Medulla oblongata (tissue), 1 donor: ENCODE results near the gene PPM1M.
A peak's percentile ranks its signal among the peaks of the same experiment; 100 is the strongest.
"Not testable (repeated sequence)": the region's sequence is repeated elsewhere in the genome, so short reads cannot be mapped to it uniquely, and the experiment has no call there.

ENCODE experiments used
- DNase-seq: peaks from one replicate; pipeline ENCODE4 v3.0.0-alpha.2; 2015; ENCODE audit errors: extremely low spot score

Gene PPM1M

DNA sequence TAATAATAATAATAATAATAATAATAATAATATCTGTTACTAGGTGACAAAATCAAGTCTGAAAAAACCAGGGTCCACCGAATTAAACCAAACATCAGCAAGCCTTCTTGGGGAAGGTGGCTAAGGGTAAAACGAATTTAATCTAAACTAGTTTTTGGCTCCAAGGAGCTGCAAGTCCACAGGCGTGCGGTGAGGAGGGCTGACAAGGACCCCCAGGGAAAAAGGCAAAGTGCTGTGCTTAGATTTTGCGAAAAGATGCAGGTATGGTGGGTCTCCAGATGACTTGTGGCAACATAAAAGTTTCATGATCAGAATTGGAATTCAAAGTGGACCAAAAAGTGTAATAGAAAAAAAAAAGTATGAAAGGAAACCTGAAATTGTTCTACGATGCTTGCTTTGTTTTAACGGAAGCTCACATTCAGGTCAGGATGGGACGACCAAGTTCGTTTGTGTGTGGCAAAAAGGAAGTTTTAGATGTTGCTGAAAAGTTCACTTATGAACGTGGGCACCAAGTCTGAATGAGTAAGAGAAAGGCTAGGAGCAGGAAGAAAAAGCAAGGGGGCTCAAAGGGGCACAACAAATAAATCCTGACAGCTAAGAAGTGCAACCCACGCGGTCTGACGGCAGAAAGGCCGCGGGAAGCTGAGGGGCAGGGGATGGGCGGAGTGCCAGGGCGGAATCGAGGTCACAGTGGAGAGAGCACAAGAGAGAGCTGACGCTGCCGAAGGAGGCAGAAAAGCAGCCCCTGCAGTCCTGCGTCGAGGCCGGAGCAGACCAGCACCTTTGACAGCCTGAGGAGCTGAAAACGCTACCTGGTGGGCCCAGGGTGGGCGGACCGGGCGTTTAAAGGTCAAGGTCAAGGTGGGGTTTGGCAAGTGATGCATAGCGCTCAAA is 31.8 kb downstream of the PPM1M start:
- DNase-seq: peak; percentile 72

DNA sequence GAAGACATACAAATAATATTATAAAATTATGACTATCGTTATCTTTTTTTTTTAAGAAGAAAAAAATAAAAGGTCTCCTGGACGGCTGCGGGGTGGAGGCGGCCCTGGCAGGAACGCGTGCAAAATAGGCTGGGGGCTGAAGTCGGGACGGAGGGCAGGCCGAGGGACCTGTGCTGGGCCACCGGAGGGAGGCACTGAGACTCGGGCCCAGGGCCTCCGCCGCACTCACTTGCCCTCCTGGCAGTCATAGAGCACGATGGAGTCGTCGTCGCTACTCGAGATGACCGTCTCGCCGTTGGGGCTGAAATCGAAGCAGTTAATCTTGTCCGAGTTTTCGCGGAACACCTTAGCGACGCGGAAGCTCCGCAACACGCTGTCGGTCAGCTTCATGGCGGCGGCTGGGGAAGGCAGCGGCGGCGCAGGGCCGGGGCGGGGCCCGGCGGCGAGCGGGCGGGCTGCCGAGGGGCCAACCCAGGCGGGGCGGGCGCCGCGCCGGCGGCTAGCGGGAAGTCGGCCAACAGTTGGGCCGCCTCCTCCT is 32.5 kb downstream of the PPM1M start:
- DNase-seq: no peak

DNA sequence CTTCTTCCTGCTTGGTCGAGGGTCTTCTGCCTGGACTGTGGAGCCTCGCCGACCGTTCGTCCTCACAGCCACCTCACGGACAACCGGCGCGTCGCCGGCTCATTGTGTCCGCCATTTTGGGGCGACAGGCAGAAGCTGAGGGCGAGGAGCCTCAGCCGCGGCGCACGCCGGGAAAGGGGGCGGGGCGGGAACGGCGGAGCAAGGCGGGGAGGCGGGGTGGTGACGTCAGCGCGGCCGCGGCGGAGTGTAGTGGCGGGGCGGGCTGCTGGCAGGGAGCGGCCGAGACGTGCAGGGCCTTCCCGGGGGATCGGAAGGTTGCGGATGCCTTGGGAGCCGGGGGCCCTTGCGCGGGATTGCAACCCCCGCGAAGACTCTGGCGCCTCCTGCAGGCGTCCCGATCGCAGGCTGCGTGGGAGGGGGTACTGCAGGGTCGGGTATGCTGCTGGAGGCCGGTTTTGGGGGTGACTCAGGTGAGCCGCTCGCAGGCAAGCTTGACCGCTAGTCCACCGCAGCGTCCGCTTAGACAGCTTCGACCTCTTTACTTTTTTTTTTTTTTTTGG is 33.0 kb downstream of the PPM1M start, which contains the start of gene WDR82:
Gene WDR82 (minus strand): TSS at position 140 of the 560 bp plus-strand sequence. CDS start 288 bp downstream, outside the sequence.
- peak; percentile 95 for DNase-seq

DNA sequence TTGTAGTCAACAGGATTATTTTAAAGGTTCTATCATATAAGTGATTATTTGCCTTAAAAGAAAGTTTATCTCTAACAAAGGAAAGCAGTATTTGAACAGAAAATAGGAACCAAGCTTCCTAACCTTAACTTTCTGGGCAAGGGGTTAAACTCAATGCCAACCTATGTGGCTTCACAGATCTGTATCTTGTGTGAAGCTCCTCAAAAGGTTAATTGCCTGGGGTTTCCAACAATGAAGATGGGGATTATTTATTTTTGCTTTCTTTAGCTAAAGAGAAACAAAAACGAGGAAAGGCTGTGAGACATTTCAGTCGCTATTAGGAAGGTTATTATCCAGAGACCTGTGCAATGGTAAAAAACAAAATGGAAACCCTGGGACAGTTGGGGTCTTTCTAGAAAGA is 34.0 kb downstream of the PPM1M start:
- peak; percentile 36 for DNase-seq

DNA sequence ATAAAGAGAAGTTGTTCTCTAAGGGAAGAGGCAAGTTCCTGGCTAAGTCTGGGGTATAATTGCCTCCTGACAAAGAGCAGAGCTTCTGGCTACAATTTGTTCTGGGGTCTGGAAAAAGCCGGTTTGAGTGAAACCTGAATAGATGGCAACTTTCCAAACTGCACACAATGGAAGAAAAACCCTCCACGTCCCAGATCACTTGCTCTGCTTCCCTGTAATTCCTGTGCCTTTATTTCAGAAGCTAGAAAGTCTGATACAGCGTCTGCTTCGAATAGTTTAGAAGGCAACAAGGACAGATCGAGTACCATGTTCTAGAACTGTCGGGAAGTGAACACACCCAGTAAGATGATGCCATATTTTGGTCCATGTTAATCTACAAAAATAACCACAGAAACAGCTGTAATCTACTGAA is 34.5 kb downstream of the PPM1M start:
- DNase-seq: peak; percentile 70

DNA sequence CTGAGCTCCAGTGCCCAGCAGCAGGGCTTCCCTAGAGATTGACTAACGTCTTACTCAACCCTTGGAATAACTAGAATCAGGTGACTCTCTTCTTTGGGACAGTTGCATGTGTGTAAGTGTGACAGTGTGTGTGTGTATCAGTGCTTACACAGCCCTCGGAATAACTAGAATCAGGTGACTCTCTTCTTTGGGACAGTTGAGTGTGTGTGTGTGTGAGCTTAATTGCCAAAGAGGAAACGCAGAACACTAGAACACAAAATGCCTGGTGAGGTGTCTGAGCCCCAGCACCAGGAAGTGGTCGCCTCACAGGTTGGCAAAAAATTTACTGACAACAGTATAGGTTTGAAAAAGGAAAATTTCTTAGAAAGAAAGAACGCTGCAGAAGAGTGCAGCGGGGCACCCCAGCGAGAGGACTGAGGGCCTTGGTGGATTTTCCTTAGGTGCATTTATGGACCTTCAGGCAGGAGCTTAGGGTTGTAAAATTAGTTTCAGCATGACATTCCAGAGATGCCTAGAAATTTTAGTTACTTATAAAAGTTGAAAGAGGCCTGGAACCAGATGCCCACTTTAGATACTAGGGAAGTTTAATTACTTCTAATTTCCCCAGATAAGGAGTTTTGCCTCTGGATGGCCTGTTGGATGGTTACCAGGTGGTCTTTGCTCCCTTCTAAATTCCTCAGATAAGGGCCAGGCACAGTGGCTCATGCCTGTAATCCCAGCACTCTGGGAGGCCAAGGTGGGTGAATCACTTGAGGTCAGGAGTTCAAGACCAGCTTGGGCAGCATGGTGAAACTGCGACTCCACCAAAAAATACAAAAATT is 36.6 kb downstream of the PPM1M start:
- no peak for DNase-seq

DNA sequence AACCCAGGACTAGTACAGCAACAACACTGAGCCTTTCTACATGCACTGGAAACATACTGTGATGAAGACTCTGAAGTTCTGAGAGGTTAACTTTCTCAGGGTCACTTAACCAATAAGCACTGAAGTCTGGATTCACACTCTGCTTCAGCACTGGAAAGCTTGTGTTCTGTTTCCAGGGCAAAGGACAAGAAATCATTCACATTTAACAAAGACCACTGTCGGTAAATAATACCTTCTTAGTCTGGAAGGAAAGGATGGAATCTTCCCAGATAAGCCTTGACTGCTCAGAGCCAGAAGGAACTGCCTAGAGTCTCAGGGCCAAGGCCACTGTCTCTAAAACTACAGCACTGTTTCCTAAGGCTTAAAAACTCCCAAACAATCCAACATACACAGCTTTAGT is 37.7 kb downstream of the PPM1M start:
- DNase-seq: no peak

DNA sequence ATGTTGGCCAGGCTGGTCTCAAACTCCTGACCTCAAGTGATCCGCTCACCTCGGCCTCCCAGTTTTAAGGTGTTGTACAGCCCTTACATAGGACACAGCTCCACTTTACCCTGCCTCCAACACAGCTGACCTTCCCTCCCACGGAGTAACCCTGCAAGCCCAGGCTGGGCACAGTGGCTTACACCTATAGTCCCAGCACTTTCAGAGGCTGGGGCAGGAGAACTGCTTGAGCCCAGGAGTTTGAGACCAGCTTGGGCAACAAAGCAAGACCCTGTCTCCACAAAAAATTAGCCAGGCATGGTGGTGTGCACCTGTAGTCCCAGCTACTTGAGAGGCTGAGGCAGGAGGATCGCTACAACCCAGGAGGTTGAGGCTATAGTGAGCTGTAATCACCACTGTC is 38.5 kb downstream of the PPM1M start:
- not testable (repeated sequence) for DNase-seq

DNA sequence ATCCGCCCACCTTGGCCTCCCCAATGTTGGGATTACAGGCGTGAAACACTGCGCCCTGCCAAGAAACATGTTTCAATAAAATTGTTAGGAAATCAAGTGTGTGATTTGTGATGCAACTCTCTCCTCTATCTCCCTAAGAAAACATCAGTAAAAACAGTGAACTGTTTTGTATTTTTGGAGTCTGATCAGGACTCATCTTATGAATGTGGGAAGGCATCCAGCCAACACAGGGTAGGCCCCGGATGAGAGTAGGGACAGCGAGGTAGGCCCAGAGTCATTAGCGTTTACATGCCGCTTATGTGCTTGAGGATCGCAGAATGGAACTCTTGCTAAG is 41.2 kb downstream of the PPM1M start:
- DNase-seq: no peak

DNA sequence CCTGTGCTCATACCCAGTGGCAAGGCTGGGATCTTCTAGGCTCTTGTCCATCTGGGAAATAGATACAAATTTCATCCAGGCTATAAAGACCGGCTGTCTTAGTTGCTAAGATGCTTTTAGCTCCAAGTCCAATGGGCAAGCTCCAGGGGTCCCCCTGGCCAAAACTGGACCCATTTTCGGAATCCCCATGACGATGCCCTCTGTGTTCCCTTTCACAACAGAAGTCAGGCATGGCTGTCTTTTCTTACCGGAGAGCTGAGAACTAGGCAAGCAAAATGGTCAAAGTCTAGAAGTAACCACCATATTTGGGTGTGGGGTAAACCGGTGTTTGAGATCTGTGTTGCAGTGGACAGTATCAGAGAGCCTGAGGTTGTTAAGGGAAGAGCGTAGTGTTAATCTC is 43.1 kb downstream of the PPM1M start:
- no peak for DNase-seq

DNA sequence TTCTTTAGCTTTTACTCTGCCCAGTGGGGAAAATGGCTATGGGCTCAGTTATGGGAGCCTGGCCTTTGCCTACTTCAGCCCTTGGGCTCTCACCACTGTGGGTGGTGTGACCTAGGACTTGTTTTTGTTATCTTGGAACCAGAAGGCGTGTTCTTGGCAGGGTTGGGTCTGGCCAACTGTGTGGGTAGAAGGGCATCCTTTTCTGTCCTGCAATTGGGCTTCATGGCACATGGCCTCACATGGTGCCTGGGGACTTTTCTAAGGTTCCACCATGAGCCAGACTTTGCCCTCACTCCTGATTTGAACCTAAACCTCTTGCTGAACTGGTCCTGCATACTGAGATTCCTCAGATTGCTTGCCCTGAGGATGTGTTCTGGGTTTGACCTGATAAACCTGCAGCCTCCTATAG is 43.8 kb downstream of the PPM1M start:
- DNase-seq: no peak

DNA sequence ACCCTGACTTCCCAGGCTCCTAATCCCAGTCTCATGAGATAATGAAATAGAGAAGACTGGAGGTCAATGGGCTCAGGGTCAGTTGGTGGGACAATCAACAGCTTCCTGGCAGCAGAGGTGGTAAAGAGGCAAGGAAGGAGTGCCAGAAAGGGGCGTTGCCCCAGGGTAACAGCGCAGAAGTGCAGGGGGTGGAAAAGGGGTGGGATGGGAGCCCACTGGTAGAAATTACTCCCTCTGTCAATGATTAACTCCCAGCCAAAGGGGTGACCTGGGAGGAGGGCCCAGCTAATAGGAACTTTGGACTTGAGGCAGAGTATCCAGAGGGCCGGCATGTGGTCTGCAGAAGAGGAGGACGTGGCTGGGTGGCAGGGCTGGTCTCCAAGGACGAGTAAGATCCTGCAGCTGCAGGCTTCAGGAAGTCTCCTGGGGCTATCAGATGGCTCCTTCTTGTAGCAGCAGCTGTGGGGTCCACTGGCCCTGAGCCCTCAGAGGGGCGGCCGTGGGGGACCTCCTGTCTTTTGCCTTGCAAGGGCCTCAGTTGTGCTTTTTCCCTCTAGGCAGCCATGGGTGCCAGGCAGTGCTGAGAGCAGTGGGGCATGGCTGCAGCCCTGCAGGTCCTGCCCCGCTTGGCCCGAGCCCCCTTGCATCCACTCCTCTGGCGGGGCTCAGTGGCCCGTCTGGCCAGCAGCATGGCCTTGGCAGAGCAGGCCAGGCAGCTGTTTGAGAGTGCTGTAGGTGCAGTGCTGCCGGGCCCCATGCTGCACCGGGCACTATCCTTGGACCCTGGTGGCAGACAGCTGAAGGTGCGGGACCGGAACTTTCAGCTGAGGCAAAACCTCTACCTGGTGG is 44.4 kb downstream of the PPM1M start:
- DNase-seq: no peak

DNA sequence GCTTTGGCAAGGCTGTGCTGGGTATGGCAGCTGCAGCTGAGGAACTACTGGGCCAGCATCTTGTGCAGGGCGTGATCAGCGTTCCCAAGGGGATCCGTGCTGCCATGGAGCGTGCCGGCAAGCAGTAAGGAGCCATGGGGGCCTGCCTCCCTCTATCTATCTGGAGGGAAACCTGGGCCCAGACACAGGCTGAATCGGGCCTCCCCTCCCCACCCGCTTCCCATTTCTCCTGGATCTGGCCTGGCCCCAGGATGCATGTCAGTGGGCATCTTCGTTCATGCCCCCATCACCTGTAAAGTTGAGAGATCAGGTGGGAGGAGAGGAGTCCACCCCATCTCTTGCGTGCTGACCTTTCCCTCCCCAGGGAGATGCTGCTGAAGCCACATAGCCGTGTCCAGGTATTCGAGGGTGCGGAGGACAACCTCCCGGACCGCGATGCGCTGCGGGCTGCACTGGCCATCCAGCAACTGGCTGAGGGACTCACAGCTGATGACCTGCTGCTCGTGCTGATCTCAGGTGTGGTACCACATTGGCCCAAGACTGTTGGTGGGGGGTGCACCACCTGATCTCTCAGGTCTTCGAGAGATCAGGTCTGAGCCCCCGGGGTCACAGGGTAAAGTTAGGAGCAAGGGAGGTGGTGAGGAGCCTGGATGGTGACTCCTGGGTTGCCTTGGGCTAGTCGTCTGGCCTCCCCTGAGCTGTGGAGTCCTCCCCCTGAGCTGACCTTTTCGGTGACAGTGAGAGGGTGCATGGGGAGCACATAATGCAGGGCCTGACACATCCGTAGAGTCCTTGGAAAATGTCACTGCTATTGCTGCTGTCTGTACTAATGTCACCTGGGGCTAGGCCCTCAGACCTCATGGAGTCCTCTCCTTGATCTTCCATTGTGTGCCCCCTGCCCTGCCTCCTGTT is 45.3 kb downstream of the PPM1M start:
- DNase-seq: no peak

DNA sequence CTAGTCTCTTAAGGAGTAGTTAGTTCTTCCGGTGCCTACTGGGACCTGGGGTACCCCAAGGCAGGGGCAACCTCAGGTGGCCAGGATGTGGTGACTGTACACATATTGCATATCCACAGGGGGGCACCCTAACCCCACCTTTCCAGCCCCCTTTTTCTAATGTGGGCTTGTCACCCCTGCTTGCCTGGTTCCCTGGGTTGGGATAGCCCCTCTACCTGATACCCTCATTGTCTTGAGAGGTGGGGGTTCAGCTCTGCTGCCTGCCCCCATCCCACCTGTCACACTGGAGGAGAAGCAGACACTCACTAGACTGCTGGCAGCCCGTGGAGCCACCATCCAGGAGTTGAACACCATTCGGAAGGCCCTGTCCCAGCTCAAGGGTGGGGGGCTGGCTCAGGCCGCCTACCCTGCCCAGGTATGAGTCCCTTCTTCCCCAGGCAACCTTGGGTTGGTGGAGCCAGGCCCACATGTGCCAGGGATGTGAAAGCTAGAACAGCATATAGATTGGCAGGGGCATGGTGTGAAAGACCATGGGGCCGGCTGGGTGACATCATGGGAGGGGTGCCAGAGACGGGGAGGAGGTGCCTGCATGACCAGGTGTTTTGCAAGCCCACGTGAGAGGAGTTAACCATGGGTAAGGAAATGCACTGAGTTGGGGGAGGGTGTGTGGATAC is 46.1 kb downstream of the PPM1M start:
- DNase-seq: no peak

DNA sequence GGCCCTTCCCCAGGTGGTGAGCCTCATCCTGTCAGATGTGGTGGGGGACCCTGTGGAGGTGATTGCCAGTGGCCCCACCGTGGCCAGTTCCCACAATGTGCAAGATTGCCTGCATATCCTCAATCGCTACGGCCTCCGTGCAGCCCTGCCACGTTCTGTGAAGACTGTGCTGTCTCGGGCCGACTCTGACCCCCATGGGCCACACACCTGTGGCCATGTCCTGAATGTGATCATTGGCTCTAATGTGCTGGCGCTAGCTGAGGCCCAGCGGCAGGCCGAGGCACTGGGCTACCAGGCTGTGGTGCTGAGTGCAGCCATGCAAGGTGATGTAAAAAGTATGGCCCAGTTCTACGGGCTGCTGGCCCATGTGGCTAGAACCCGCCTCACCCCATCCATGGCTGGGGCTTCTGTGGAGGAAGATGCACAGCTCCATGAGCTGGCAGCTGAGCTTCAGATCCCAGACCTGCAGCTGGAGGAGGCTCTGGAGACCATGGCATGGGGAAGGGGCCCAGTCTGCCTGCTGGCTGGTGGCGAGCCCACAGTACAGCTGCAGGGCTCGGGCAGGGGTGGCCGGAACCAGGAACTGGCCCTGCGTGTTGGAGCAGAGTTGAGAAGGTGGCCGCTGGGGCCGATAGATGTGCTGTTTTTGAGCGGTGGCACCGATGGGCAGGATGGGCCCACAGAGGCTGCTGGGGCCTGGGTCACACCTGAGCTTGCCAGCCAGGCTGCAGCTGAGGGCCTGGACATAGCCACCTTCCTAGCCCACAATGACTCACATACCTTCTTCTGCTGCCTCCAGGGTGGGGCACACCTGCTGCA is 46.9 kb downstream of the PPM1M start:
- no peak for DNase-seq

DNA sequence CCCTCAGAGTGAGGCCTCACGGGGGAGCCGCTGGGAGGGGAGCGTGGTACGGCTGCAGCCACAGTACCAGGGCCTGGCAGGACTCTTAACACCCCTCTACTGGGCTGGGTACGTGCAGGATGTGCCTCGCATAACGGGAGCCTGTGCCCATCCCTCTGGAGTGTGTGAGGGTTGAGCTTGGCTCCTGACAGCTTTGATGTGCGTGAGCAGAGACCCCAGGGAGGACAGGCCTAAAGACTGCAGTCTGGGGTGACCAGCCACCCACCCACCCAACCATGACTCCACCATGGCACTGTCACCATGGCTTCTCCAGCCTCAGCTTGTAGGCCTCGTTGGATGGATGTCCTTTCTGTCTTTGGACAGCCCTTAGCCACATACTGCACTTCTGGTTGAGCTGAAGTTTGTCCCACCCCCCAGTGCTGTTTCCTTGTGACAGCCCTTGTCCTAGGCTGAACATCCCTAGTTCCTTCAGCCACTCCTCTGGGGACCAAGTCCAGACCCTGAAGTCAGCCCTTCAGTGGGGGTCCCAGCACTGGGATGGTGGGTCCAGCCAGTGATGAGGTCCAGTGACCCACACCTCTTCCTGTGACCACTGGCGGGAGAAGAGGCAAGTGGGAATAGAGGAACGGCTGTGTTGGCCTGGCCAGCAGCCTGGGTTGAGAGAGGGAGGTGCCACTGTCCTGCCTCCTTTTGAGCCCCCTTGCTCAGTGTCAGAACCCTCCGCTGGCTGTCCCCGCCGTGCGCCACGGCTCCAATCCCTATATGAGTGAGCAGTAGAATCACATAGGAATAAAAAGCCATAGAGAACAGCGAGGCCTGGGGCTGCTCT is 48.1 kb downstream of the PPM1M start:
- no peak for DNase-seq

DNA sequence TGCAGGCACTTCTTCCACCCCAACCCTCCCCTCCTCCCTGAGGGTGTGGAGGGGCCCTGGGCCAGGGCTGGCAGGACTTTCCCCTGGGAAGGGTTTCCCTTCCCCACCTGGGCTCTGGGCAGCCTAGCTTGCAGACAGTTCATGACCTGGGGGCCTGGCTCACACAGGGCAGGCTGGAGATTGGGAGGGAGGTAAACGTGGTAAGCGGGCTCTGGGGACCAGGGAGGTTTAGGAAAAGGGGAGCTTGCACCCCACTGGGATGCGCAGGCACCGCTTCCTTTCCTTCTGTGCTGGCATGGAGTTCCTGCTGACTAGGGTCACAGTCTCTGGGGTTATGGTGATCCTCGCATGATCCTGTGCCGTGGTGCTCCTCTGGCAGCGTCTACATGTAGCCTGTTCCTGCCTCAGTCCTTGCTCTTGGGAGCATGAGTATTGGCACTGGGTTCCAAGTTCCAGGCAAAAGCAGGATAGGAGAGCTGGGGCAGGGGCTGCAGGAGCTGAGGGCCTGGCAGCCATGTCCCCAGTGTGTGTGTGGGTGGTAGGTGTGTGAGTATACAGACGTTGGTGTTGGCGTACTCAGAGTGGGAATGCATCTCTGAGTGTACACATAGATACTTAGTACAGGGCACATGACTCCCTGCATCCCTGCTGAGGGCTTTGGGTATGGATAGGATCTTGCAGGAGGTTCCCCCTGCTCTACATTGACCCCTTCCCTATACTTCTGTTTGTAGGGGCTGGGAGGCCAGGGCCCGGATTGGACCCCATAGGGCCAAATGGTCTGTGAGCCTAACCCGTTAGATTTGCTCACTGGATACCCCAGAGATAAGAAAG is 49.0 kb downstream of the PPM1M start:
- no peak for DNase-seq
